Ovary (tissue), 3 donors: ENCODE data around the gene MMP20.

Source experiments
- CTCF ChIP-seq, 3 donors: fragments of 450-650 bp in 2 of 3; fragments of 200-600 bp in 1 of 3; IDR thresholded peaks; one replicate each; pipeline versions ENCODE4 v1.5.1 to v1.8.0; 2016 to 2022; ENCODE audit warnings: antibody characterized with exemption in 3 of 3, mild to moderate bottlenecking in 1 of 3
- EP300 ChIP-seq: sonication (generic); formaldehyde crosslinking; IDR thresholded peaks from one replicate; pipeline ENCODE4 v1.6.1; 2017; ENCODE audit warnings: antibody characterized with exemption
- POLR2A ChIP-seq: fragments of 450-650 bp; IDR thresholded peaks from one replicate; pipeline ENCODE4 v1.6.1; 2017; ENCODE audit warnings: antibody characterized with exemption, mild to moderate bottlenecking, moderate library complexity
- donor health status: DM: no; HTN: no; CAD: no.

- TF ChIP-seq POLR2A (no peak), CTCF (IDR thresholded peaks at IDR 0.05) (no peak), EP300 (no peak)
These were observed 96.5 kb downstream of the MMP20 start for GRCh38 chr11:102528618-102529017.
